Esophagus squamous epithelium (tissue), 5 donors: ENCODE measurements around the gene POLA1. TPM values are rescaled to one million over a fixed set of nuclear protein-coding genes. Genes with fewer than 3 reads are reported as not detected.

Experiments
- DNase-seq: peaks from one replicate; lab custom pipeline; 2025; lab: John Stamatoyannopoulos, UW
- H3K27ac ChIP-seq, 4 donors: fragments of 200-600 bp; sonication (generic); one replicate each; pipeline ENCODE4 v1.5.1; 2016 to 2019; ENCODE audit warnings: mild to moderate bottlenecking in 1 of 4
- H3K27me3 ChIP-seq, 4 donors: fragments of 200-600 bp; sonication (generic); 1 replicate in 3 of 4; 2 replicates in 1 of 4; pipeline versions ENCODE4 v1.5.1 to v1.6.0; 2017 to 2021; ENCODE audit warnings: antibody characterized with exemption in 1 of 4
- H3K36me3 ChIP-seq, 3 donors: fragments of 200-600 bp; sonication (generic); one replicate each; pipeline ENCODE4 v1.5.1; 2016 to 2019
- H3K4me1 ChIP-seq, 3 donors: fragments of 200-600 bp; sonication (generic); one replicate each; pipeline ENCODE4 v1.5.1; 2017 to 2019
- H3K4me3 ChIP-seq, 4 donors: fragments of 200-600 bp; sonication (generic); 1 replicate in 3 of 4; 2 replicates in 1 of 4; pipeline ENCODE4 v1.5.1; 2016 to 2019; ENCODE audit warnings: mild to moderate bottlenecking in 2 of 4, moderate library complexity in 1 of 4
- H3K9me3 ChIP-seq, 3 donors: fragments of 200-600 bp; sonication (generic); one replicate each; pipeline ENCODE4 v1.5.1; 2016 to 2019
- POLR2A ChIP-seq, 4 donors: fragments of 450-650 bp; IDR thresholded peaks; one replicate each; pipeline ENCODE4 v1.6.1; 2017; ENCODE audit warnings: antibody characterized with exemption in 4 of 4, mild to moderate bottlenecking in 4 of 4, moderate library complexity in 3 of 4
- WGBS, 2 donors: methylation state at CpG; one replicate each; pipeline ENCODE4 v1.1.5; 2018; 5-methylcytosine and 5-hydroxymethylcytosine counted together
- intact Hi-C: fragments of 100-400 bp; cut with DNase I; formaldehyde crosslinking; loops from one replicate; pipeline ENCODE4 v1.15.0; 2022
- total RNA-seq, 4 donors: library from RNA; depleted of rRNA; stranded (reverse); fragments of >200 nt; gene quantifications; one replicate each; pipeline ENCODE4 v1.1.0, GENCODE V29; 2016
- TF ChIP-seq, protein P1 (sequence below), 6 experiments: fragments of 450-650 bp in 4 of 6; fragments of 200-600 bp in 2 of 6; sonication (generic) in 2 of 6; IDR thresholded peaks; one replicate each; pipeline ENCODE4 v1.5.1; 2016 to 2019; ENCODE audit warnings: antibody characterized with exemption in 6 of 6, mild to moderate bottlenecking in 4 of 6, moderate library complexity in 4 of 6
- donor health status: DM: yes; HTN: yes; CAD: no.

Gene POLA1
- total RNA-seq, 4 donors from 2014 or later: 5.3 to 14.7 (median 13.1) TPM

DNA sequence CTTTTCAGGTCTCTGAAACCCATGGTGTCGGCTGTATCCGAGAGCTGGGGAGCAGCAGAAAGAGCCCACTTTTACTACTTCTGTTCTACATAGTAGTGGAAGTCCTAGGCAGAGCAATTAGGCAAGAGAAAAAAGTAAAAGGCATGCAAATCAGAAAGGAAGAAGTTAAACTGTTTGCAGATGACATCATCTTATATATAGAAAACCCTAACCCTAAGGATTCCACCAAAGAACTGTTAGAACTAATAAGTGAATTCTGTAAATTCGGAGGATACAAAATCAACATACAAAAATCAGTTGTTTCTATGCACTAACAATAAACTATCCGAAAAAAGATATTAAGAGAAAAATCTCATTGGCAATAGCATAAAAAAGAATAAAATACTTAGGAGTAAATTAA is 95.3 kb downstream of the POLA1 start:
- H3K27ac ChIP-seq: no peak overlapping the region
- H3K4me3 ChIP-seq: no peak overlapping the region
- H3K9me3 ChIP-seq: no peaks in the 10 kb centered on the region
- WGBS, 2 donors: 73 to 78% methylated on average over 2 to 4 of the region's 4 CpGs
- peaks cover 0 to 9% (median 0%) of the 10 kb centered on the region in 3 donors for H3K36me3 ChIP-seq
- H3K27me3 ChIP-seq: no peaks in the 10 kb centered on the region
- TF ChIP-seq POLR2A (IDR thresholded peaks at IDR 0.05): no peak
- TF ChIP-seq, protein P1, sequence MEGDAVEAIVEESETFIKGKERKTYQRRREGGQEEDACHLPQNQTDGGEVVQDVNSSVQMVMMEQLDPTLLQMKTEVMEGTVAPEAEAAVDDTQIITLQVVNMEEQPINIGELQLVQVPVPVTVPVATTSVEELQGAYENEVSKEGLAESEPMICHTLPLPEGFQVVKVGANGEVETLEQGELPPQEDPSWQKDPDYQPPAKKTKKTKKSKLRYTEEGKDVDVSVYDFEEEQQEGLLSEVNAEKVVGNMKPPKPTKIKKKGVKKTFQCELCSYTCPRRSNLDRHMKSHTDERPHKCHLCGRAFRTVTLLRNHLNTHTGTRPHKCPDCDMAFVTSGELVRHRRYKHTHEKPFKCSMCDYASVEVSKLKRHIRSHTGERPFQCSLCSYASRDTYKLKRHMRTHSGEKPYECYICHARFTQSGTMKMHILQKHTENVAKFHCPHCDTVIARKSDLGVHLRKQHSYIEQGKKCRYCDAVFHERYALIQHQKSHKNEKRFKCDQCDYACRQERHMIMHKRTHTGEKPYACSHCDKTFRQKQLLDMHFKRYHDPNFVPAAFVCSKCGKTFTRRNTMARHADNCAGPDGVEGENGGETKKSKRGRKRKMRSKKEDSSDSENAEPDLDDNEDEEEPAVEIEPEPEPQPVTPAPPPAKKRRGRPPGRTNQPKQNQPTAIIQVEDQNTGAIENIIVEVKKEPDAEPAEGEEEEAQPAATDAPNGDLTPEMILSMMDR (IDR thresholded peaks at IDR 0.05): no peak
- intact Hi-C loops: no loop called here
- DNase-seq: no peak
- H3K4me1 ChIP-seq: no peaks in the 10 kb centered on the region

DNA sequence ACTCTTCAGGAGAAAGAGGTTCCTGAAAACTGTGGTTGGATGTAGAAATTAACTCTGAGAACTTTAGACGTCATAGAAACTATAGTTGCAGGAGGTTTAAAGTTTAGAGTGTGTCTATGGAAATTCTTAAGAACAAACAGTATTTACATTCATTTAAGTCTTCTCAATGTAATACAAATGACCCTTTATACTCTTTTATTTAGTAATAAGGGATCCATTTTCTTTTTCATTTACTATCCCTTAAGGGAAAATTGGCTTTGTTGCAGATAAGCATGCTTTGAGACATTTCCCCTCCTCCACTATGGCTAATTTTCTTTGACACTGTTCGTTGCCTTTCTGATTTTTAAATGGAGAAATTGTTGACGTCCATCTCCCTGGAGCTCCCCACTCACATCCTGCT is 96.4 kb downstream of the POLA1 start:
- H3K36me3 ChIP-seq: peaks cover 0 to 9% (median 0%) of the 10 kb centered on the region in 3 donors
- H3K9me3 ChIP-seq: no peaks in the 10 kb centered on the region
- H3K27me3 ChIP-seq: no peaks in the 10 kb centered on the region
- 48 to 89% methylated on average over 3 of the region's 3 CpGs for WGBS, 2 donors
- TF ChIP-seq POLR2A (IDR thresholded peaks at IDR 0.05): no peak
- TF ChIP-seq, protein P1 (IDR thresholded peaks at IDR 0.05): no peak
- DNase-seq: no peak
- no peak overlapping the region for H3K4me3 ChIP-seq
- no peaks in the 10 kb centered on the region for H3K4me1 ChIP-seq
- H3K27ac ChIP-seq: no peak overlapping the region
- intact Hi-C loops: no loop called here

DNA sequence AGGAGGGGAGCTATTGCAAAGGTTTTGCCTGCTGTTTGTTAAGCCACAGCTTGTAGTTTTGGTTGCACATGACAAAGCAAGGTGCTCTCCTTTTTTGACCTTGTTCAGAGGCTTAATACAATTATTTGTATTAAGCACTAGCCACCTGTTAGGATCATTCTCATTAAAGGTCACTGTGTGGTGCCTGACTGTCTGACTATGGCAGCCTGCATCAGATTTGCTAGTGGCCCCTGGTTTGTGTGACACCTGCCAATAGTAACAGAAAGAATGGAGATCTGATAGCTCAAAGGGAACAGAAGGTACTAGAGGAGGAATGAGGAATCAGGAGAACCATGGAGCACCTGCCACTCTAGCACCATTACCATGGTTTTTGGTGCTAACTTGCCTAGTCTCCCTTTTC is 102.5 kb downstream of the POLA1 start:
- no peaks in the 10 kb centered on the region for H3K27me3 ChIP-seq
- no peak for TF ChIP-seq POLR2A (IDR thresholded peaks at IDR 0.05)
- TF ChIP-seq, protein P1 (IDR thresholded peaks at IDR 0.05): no peak
- H3K4me3 ChIP-seq: no peak overlapping the region
- H3K9me3 ChIP-seq: no peaks in the 10 kb centered on the region
- intact Hi-C loops: no loop called here
- H3K4me1 ChIP-seq: no peaks in the 10 kb centered on the region
- no peak for DNase-seq
- H3K36me3 ChIP-seq: peaks cover 0 to 6% (median 0%) of the 10 kb centered on the region in 3 donors
- no peak overlapping the region for H3K27ac ChIP-seq

DNA sequence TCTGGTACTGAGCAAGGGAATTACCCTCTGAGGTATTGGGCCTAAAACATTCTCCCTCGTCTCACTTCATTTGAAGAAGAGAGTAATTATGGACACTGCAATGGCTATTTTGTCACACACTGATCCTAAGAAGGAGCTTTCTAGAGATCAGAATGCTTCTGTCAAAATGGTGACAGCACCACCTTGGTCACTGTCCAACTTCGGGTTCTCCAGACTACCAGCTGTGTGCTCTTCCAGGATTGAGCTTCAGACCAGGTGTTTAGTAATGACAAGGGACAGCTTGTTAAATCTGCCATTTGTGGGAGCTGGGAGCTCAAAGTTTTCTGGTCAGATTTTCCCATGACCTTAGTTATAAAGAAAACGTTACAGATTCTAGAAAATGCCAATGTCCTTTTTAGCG is 105.4 kb downstream of the POLA1 start:
- Histone ChIP-seq H3K4me1 (no peaks in the 10 kb centered on the region), H3K4me3 (no peak overlapping the region), H3K27me3 (no peaks in the 10 kb centered on the region), H3K27ac (no peak overlapping the region), H3K9me3 (no peaks in the 10 kb centered on the region), H3K36me3 (no peaks in the 10 kb centered on the region)
- TF ChIP-seq, protein P1 (IDR thresholded peaks at IDR 0.05): no peak
- no peak for TF ChIP-seq POLR2A (IDR thresholded peaks at IDR 0.05)
- intact Hi-C loops: no loop called here
- WGBS, 2 donors: 72 to 96% methylated on average over 3 to 4 of the region's 4 CpGs
- no peak for DNase-seq

DNA sequence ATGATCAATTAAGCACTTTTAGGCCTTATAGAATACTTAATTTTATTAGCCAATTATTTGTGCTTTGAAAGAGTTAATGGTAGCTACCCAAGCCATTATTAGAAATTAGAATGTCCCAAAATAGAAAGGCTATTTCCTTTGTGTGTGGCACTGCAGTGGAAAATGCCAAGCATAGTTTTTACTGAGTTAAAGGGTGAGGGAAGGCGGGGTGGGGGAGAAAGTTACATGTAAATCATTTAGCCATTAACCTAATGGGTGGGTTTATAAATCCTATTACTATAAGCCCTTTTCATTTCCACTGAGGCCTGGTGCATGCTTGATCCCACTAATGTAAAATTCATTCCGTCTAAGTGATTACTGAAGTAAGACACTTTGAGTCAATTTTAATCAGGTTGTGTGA is 105.8 kb downstream of the POLA1 start:
- no peak for DNase-seq
- intact Hi-C loops: no loop called here
- Histone ChIP-seq H3K36me3 (no peaks in the 10 kb centered on the region), H3K4me3 (no peak overlapping the region), H3K27ac (no peak overlapping the region), H3K4me1 (no peaks in the 10 kb centered on the region), H3K9me3 (no peaks in the 10 kb centered on the region), H3K27me3 (no peaks in the 10 kb centered on the region)
- TF ChIP-seq POLR2A (IDR thresholded peaks at IDR 0.05): no peak
- TF ChIP-seq, protein P1 (IDR thresholded peaks at IDR 0.05): no peak
- WGBS, 2 donors: 52 to 80% methylated on average over 2 of the region's 2 CpGs
